PC-3 (cell line): Measurements from ENCODE around the gene CTSZ. TPM values are rescaled to one million over a fixed set of nuclear protein-coding genes. Genes with fewer than 3 reads are reported as not detected.

Source experiments
- ATAC-seq: fragments of 200-7000 bp; cut with Tn5 transposase; 2 replicates; pipeline ENCODE4 v1.9.1; 2020; ENCODE audit warnings: mild to moderate bottlenecking, moderate library complexity
- BruUV-seq: library from RNA; stranded (reverse); fragments of 400-500 nt; replicated peaks from 2 replicates; lab custom pipeline; 2021; lab: Mats Ljungman, UMichigan
- CTCF ChIA-PET: fragments of 300-600 bp; sonication (Branson Sonifier 250); formaldehyde crosslinking; loops from one replicate; lab custom pipeline; 2022; ENCODE audit warnings: antibody characterized with exemption; lab: Charles Lee
- POLR2A ChIA-PET: fragments of 300-600 bp; sonication (Branson Sonifier 250); formaldehyde crosslinking; loops from one replicate; lab custom pipeline; 2022; ENCODE audit warnings: antibody characterized with exemption; ENCODE audit not compliant: unreplicated experiment; lab: Charles Lee
- DNase-seq: peaks from one replicate; pipeline ENCODE4 v3.0.0-alpha.2; 2015
- H2AFZ ChIP-seq: fragments of 300-600 bp; sonication (generic); 2 replicates; pipeline ENCODE4 v1.6.0; 2016; ENCODE audit warnings: antibody characterized with exemption, low read length
- H3F3A ChIP-seq: fragments of 300-600 bp; sonication (generic); one replicate; pipeline ENCODE4 v1.6.0; 2017; ENCODE audit warnings: antibody characterized with exemption, low read length, control low read depth, mild to moderate bottlenecking; ENCODE audit not compliant: unreplicated experiment
- H3K27ac ChIP-seq: fragments of 300-600 bp; sonication (generic); 2 replicates; pipeline ENCODE4 v1.5.1; 2016; ENCODE audit warnings: mild to moderate bottlenecking, low read length
- H3K27me3 ChIP-seq: fragments of 300-600 bp; sonication (generic); 2 replicates; pipeline ENCODE4 v1.6.1; 2016; ENCODE audit warnings: low read length, mixed read lengths
- H3K36me3 ChIP-seq: fragments of 300-600 bp; sonication (generic); 2 replicates; pipeline ENCODE4 v1.6.1; 2016; ENCODE audit warnings: low read depth, mixed run types, low read length, mixed read lengths
- H3K4me1 ChIP-seq: fragments of 300-600 bp; sonication (generic); 2 replicates; pipeline ENCODE4 v1.5.1; 2016; ENCODE audit warnings: low read length; ENCODE audit not compliant: insufficient read depth
- H3K4me2 ChIP-seq: fragments of 300-600 bp; sonication (generic); 2 replicates; pipeline ENCODE4 v1.6.0; 2016; ENCODE audit warnings: low read length
- H3K4me3 ChIP-seq: fragments of 300-600 bp; sonication (generic); 2 replicates; pipeline ENCODE4 v1.5.1; 2016; ENCODE audit warnings: mild to moderate bottlenecking, low read length, mixed read lengths
- H3K79me2 ChIP-seq: fragments of 300-600 bp; sonication (generic); 2 replicates; pipeline ENCODE4 v1.6.1; 2017; ENCODE audit warnings: low read length, mixed read lengths
- H3K9ac ChIP-seq: fragments of 300-600 bp; sonication (generic); 2 replicates; pipeline ENCODE4 v1.6.0; 2016; ENCODE audit warnings: mild to moderate bottlenecking, low read length
- H3K9me2 ChIP-seq: fragments of 300-600 bp; sonication (generic); replicated peaks from 2 replicates; pipeline ENCODE4 v1.6.1; 2016; ENCODE audit warnings: mixed run types, low read length, mixed read lengths
- H3K9me3 ChIP-seq: fragments of 300-600 bp; sonication (generic); 2 replicates; pipeline ENCODE4 v1.6.1; 2016; ENCODE audit warnings: low read length, mixed read lengths
- H4K20me1 ChIP-seq: fragments of 300-600 bp; sonication (generic); 2 replicates; pipeline ENCODE4 v1.6.1; 2016; ENCODE audit warnings: low read length, mixed read lengths
- EZH2 ChIP-seq: fragments of 300-600 bp; sonication (generic); IDR thresholded peaks from one replicate; pipeline ENCODE4 v1.6.1; 2017; ENCODE audit warnings: antibody characterized with exemption, mild to moderate bottlenecking, low read length; ENCODE audit not compliant: unreplicated experiment
- EZH2phosphoT487 ChIP-seq: fragments of 300-600 bp; sonication (generic); IDR thresholded peaks from 2 replicates; pipeline ENCODE4 v1.6.1; 2018; ENCODE audit warnings: mild to moderate bottlenecking, antibody characterized with exemption, low read length, borderline replicate concordance
- intact Hi-C: fragments of 100-400 bp; cut with micrococcal nuclease; formaldehyde crosslinking; loops from 2 replicates; pipeline ENCODE4 v1.9.0; 2023
- total RNA-seq: library from RNA; depleted of rRNA; stranded (reverse); fragments of >200 nt; gene quantifications from 2 replicates; pipeline ENCODE4 v1.2.3, GENCODE V29; 2014
- TF ChIP-seq, protein P1 (sequence below): fragments of 300-600 bp; sonication (generic); conservative IDR thresholded peaks from 2 replicates; pipeline ENCODE4 v1.5.1; 2017; ENCODE audit warnings: antibody characterized with exemption, low read depth, mild to moderate bottlenecking, low read length

Gene CTSZ
- total RNA-seq, 1 experiment from 2014 or later = 191 TPM

DNA sequence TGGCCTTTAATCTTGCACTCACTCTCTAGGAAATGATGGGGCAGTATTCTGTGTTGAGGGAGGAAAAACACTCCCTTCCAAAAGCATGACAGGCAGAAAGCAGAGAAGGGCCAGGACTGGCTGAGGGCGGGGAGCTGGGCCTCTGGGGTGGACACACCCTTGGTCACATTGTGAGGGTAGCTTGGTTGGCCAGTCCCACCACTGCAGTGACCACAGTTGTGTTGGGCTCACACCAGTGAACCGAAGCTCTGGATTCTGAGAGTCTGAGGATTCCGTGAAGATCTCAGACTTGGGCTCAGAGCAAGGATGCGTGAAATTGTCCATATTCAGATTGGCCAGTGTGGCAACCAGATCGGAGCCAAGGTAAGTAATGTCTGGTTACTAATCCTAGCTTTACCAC is 12.2 kb upstream of the CTSZ start, which contains the start of gene TUBB1:
Gene TUBB1, plus strand, starts transcription at position 213 of the 400 bp plus-strand sequence. Its CDS starts 94 bp downstream, at position 307.
- H3K4me3 ChIP-seq = no peak within 1 kb of the TSS
- H3K9ac ChIP-seq = no peak within 1 kb of the TSS
- H3K36me3 ChIP-seq = peaks cover 8% of the 10 kb centered on the region; the same call in 1 of the 2 replicates
- no peaks in the 10 kb centered on the region for H3K9me3 ChIP-seq
- no peaks in the 10 kb centered on the region for H3K27me3 ChIP-seq
- ATAC-seq = no peak
- no peak within 1 kb of the TSS for H2AFZ ChIP-seq
- TF ChIP-seq, protein P1, sequence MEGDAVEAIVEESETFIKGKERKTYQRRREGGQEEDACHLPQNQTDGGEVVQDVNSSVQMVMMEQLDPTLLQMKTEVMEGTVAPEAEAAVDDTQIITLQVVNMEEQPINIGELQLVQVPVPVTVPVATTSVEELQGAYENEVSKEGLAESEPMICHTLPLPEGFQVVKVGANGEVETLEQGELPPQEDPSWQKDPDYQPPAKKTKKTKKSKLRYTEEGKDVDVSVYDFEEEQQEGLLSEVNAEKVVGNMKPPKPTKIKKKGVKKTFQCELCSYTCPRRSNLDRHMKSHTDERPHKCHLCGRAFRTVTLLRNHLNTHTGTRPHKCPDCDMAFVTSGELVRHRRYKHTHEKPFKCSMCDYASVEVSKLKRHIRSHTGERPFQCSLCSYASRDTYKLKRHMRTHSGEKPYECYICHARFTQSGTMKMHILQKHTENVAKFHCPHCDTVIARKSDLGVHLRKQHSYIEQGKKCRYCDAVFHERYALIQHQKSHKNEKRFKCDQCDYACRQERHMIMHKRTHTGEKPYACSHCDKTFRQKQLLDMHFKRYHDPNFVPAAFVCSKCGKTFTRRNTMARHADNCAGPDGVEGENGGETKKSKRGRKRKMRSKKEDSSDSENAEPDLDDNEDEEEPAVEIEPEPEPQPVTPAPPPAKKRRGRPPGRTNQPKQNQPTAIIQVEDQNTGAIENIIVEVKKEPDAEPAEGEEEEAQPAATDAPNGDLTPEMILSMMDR = no peak
- no peak for TF ChIP-seq EZH2
- no peak for TF ChIP-seq EZH2phosphoT487
- no peaks in the 10 kb centered on the region for H3K9me2 ChIP-seq
- no peak within 1 kb of the TSS for H3K27ac ChIP-seq
- H3K4me1 ChIP-seq = peaks cover 17% of the 10 kb centered on the region
- H3F3A ChIP-seq = no peaks in the 10 kb centered on the region
- no peak within 1 kb of the TSS for H3K4me2 ChIP-seq
- ChIA-PET CTCF (no interaction called here), POLR2A (no interaction called here)
- no peaks in the 10 kb centered on the region for H4K20me1 ChIP-seq
- H3K79me2 ChIP-seq = no peaks in the 10 kb centered on the region
- DNase-seq = no peak
- BruUV-seq = no TSS peak
- intact Hi-C loops = no loop called here

- Histone ChIP-seq H4K20me1 (no peaks in the 10 kb centered on the region), H3K27me3 (no peaks in the 10 kb centered on the region), H3K4me3 (no peak overlapping the region), H3K9ac (no peak overlapping the region), H3K27ac (no peak overlapping the region), H2AFZ (no peak overlapping the region), H3K4me2 (no peak overlapping the region), H3K9me3 (no peaks in the 10 kb centered on the region), H3K4me1 (peaks cover 17% of the 10 kb centered on the region), H3F3A (no peaks in the 10 kb centered on the region), H3K79me2 (no peaks in the 10 kb centered on the region), H3K9me2 (no peaks in the 10 kb centered on the region), H3K36me3 (peaks cover 5% of the 10 kb centered on the region; the same call in 1 of the 2 replicates)
- intact Hi-C loops = no loop called here
- no peak for DNase-seq
- POLR2A ChIA-PET = no interaction called here
- no TSS peak for BruUV-seq
- TF ChIP-seq, protein P1 = no peak
- TF ChIP-seq EZH2 (no peak), EZH2phosphoT487 (no peak)
- CTCF ChIA-PET = no interaction called here
- ATAC-seq = no peak
Observed at GRCh38 chr20:59018817-59019216, 11.8 kb upstream of the CTSZ start.

DNA sequence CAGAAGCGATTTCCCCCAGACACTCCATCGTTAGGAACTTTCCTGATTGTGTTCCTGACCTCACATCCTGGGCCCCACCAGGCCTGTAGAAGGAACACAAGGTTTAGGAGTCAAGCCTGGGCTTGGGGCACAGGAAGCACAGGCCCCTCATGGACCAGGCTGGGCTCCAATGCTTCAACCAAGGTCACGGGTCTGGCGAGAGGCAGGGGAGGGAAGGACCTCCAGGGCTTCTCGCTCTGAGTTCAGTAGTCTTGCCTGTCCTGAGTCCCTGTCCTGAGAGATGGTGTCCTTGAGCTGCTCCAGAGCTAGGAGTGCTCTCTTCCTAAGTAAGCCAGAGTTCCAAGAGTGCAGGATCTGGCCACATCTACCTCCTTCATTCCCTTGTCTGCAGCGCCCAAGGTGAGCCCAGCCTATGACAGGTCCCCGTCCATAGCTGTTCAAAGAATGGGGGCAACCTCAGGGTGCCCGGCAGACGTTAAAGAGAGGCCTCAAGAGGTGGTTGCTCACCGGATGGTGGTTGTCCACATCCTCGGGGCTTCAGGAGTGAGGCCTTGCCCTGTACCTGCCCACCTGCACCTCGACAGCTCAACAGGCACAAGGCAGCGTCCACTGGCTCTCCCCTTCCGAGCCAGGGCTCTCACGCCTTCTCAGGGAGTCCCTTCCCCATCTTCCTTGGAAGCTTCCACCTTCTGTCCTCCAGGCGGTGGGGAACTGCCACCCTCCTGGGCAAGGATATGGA is 10.6 kb upstream of the CTSZ start:
- H3K4me1 ChIP-seq = peaks cover 17% of the 10 kb centered on the region
- no peaks in the 10 kb centered on the region for H3K36me3 ChIP-seq
- no peaks in the 10 kb centered on the region for H3K27me3 ChIP-seq
- no peak overlapping the region for H3K4me2 ChIP-seq
- no peak overlapping the region for H3K27ac ChIP-seq
- ChIA-PET POLR2A (interaction anchor here (0.6 kb wide), 1 partner anchor 14 kb away, joined by 3 read pairs; the partner anchor contains the start of gene ATP5F1E), CTCF (interaction anchor here (0.6 kb wide), 1 partner anchor 15 kb away, joined by 3 read pairs; the partner anchor contains the start of gene ATP5F1E)
- no peaks in the 10 kb centered on the region for H3F3A ChIP-seq
- ATAC-seq (no peak), DNase-seq (no peak)
- H2AFZ ChIP-seq = no peak overlapping the region
- no TSS peak for BruUV-seq
- no peaks in the 10 kb centered on the region for H3K79me2 ChIP-seq
- no peaks in the 10 kb centered on the region for H4K20me1 ChIP-seq
- TF ChIP-seq, protein P1 = no peak
- intact Hi-C loops = no loop called here
- no peak overlapping the region for H3K4me3 ChIP-seq
- H3K9me2 ChIP-seq = no peaks in the 10 kb centered on the region
- H3K9ac ChIP-seq = no peak overlapping the region
- no peaks in the 10 kb centered on the region for H3K9me3 ChIP-seq
